Small intestine (tissue), 7 donors: Measurements from ENCODE around the gene BLM. TPM values are rescaled to one million over a fixed set of nuclear protein-coding genes. Genes with fewer than 3 reads are reported as not detected.

ENCODE experiments used
- DNase-seq, 2 donors: peaks; one replicate each; pipeline versions ENCODE4 v3.0.0 to v3.0.0-alpha.2; 2013
- FAIRE-seq: peaks from 2 replicates; lab custom pipeline; 2012; peaks lifted over from hg19 to GRCh38; lab: Jason Lieb, UNC
- H3K27ac ChIP-seq, 3 donors: one replicate each; pipeline ENCODE4 v1.5.1; 2013; ENCODE audit warnings: low read length in 2 of 3, mild to moderate bottlenecking in 2 of 3, control low read depth in 1 of 3, inconsistent platforms in 1 of 3, low read depth in 1 of 3, moderate library complexity in 1 of 3
- H3K27me3 ChIP-seq, 3 donors: one replicate each; pipeline ENCODE4 v1.6.1; 2013; ENCODE audit warnings: low read length in 3 of 3, inconsistent platforms in 1 of 3; ENCODE audit not compliant: control insufficient read depth in 3 of 3, insufficient read depth in 3 of 3
- H3K36me3 ChIP-seq, 3 donors: one replicate each; pipeline ENCODE4 v1.6.1; 2013; ENCODE audit warnings: low read length in 3 of 3, inconsistent platforms in 1 of 3, low read depth in 1 of 3, mild to moderate bottlenecking in 1 of 3, moderate library complexity in 1 of 3; ENCODE audit not compliant: control insufficient read depth in 3 of 3, insufficient read depth in 2 of 3
- H3K4me1 ChIP-seq, 3 donors: one replicate each; pipeline ENCODE4 v1.6.1; 2013; ENCODE audit warnings: low read length in 2 of 3, inconsistent platforms in 1 of 3, low read depth in 1 of 3, mild to moderate bottlenecking in 1 of 3, moderate library complexity in 1 of 3; ENCODE audit not compliant: control insufficient read depth in 3 of 3, insufficient read depth in 2 of 3
- H3K4me3 ChIP-seq, 3 donors: one replicate each; pipeline ENCODE4 v1.5.1; 2013; ENCODE audit warnings: low read length in 3 of 3, control low read depth in 1 of 3, inconsistent platforms in 1 of 3, low read depth in 1 of 3, mild to moderate bottlenecking in 1 of 3, moderate library complexity in 1 of 3
- H3K9me3 ChIP-seq, 2 donors: one replicate each; pipeline ENCODE4 v1.6.1; 2013; ENCODE audit warnings: low read depth in 1 of 2, low read length in 1 of 2; ENCODE audit not compliant: control insufficient read depth in 2 of 2, insufficient read depth in 1 of 2
- WGBS, 3 donors: extraction: QIAGEN DNeasy Blood & Tissue Kit; methylation state at CpG; one replicate each; pipeline ENCODE4 v1.1.7; 2013; 5-methylcytosine and 5-hydroxymethylcytosine counted together
- polyA plus RNA-seq, 4 donors: library from polyadenylated mRNA; stranded (reverse) in 3 of 4; unstranded in 1 of 4; fragments of 200-250 nt in 3 of 4; fragments of 120-200 nt in 1 of 4; gene quantifications; one replicate each; pipeline versions ENCODE4 v1.2.1 to v1.2.3, GENCODE V29; 2013
- donor health status: healthy with polysubstance abuse.
- donor health status: control.
- donor health status: control.
- donor health status: Bipolar disorder and iron deficiency.
- donor health status: healthy.

Gene BLM
- polyA plus RNA-seq, 4 donors = 1.6 to 4.8 (median 3.3) TPM

DNA sequence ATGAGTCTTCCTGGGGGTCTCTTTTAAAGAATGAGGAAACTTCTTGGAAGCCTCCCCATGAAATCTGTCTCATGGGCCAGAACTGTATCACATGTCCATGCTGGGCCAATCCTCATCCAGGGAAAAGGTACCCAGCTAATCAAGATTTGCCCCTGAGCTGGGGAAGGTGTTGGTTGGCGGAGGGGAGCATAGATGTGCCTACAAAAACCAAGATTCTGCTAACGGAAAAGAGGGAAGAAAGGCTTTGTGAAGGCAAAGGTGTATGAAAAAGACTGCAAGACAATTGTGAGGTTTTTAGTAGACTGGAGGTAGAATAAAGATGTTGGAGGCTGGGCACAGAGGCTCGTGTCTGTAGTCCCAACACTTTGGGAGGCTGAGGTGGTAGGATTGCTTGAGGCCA is 18.5 kb upstream of the BLM start:
- FAIRE-seq (no peak), DNase-seq (no peak)
- H3K9me3 ChIP-seq = peaks cover 0 to 9% of the 10 kb centered on the region in 2 donors
- H3K27ac ChIP-seq = no peak overlapping the region
- H3K4me1 ChIP-seq = no peaks in the 10 kb centered on the region
- H3K4me3 ChIP-seq = no peak overlapping the region
- 93 to 100% (median 94%) methylated on average over 3 of the region's 3 CpGs for WGBS, 3 donors
- H3K27me3 ChIP-seq = no peaks in the 10 kb centered on the region
- H3K36me3 ChIP-seq = no peaks in the 10 kb centered on the region

DNA sequence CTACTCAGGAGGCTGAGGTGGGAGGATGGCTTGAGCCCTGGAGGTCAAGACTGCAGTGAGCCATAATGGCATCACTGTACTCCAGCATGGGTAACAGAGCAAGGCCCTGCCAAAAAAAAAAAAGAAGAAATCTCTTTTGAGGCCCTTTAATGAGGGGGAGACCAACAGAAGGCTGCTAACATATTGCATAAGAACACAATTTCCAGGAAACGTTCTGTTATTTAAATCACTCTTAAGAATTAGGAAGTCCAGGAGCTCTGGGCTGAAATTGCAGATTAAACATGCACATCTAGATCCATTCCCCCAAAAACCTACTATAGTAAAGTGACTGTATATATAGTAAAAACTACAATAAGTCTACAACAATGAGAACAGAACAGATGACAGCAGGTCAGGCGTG is 16.1 kb upstream of the BLM start:
- Histone ChIP-seq H3K27ac (no peak overlapping the region), H3K4me1 (no peaks in the 10 kb centered on the region), H3K9me3 (peaks cover 0 to 18% of the 10 kb centered on the region in 2 donors), H3K4me3 (no peak overlapping the region), H3K36me3 (no peaks in the 10 kb centered on the region), H3K27me3 (no peaks in the 10 kb centered on the region)
- 67 to 73% (median 71%) methylated on average over 2 of the region's 2 CpGs for WGBS, 3 donors
- no peak for FAIRE-seq
- DNase-seq = no peak

DNA sequence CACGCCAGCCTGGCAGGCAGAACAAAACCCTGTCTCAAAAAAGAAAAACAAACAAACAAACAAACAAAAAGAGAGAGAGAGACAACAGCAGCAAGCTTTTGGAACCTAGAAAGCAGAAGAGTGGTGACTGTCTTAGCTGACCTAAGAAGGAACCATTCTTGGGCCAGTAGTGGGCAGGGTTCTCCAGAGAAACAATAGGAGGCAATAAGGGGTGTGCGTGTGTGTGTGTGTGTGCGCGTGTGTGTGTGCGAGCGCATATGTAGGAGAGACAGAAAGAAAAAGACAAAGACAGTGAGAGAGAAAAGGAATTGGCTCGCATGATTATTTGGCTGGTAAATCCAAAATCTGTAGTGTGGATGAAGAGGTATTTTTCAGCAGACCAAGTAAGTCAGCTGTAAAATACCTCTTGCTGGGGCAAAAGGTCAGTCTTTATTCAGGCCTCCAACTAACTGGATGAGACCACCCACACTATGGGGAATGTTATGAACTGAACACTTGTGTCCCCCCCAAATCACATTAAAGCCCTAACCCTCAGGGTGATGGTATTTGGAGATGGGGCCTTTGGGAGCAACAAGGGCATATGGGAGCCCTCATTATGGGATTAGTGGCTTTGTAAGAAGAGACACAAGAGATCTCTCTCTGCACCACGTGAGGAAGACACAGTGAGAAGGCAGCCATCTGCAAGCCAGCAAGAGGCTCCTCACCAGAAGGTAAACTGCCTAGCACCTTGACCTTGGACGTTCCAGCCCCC is 15.1 kb upstream of the BLM start:
- WGBS, 3 donors = 85 to 92% (median 88%) methylated on average over 9 of the region's 9 CpGs
- no peak for FAIRE-seq
- DNase-seq = no peak

DNA sequence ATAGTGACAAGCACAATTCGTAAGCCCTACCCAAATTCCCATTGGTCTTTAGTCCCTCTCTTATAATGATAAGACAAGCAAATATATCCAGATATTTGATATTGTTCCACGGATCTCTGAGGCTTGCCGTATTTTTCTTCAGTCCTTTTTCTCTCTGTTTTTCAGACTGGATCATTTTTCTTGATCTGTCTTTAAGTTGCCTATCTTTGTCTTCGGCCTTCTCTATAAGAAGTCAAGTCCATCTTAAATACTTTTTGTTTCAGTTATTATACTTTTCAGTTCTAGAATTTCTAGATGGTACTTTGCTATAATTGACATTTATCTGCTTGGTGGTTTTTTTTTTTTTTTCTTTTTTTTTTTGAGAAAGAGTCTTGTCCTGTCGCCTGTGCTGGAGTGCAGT is 13.7 kb upstream of the BLM start:
- Histone ChIP-seq H3K36me3 (no peaks in the 10 kb centered on the region), H3K27me3 (no peaks in the 10 kb centered on the region), H3K27ac (no peak overlapping the region), H3K4me3 (no peak overlapping the region), H3K9me3 (peaks cover 0 to 18% of the 10 kb centered on the region in 2 donors), H3K4me1 (no peaks in the 10 kb centered on the region)
- no peak for FAIRE-seq
- WGBS, 3 donors = 94 to 98% (median 97%) methylated on average over 5 of the region's 5 CpGs
- no peak for DNase-seq

More for the DNA sequence above, 15.1 kb upstream of the BLM start:
- peaks cover 0 to 18% of the 10 kb centered on the region in 2 donors for H3K9me3 ChIP-seq
- H3K36me3 ChIP-seq = no peaks in the 10 kb centered on the region
- no peaks in the 10 kb centered on the region for H3K27me3 ChIP-seq
- no peaks in the 10 kb centered on the region for H3K4me1 ChIP-seq
- H3K27ac ChIP-seq = no peak overlapping the region
- no peak overlapping the region for H3K4me3 ChIP-seq

DNA sequence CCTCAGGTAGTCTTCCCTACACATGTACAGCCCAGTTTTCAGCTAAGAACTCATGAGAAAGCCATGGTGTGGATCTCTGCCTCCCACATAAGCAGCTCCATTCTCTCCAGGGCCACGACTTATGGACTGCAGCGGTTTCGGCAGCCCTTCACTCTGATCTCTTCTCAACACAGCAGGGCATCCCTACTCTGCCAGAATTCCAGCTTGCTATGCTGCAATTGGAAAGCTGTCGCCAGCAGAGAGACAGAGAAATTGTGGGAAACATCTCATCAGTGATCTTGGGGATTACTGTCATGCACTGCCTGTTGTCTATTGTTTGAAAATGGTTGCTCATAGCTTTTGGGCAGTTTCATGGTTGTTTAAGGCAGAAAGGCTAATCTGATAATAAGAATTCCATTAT is 11.9 kb upstream of the BLM start:
- H3K9me3 ChIP-seq = peaks cover 0 to 18% of the 10 kb centered on the region in 2 donors
- no peak overlapping the region for H3K4me3 ChIP-seq
- DNase-seq (no peak), FAIRE-seq (no peak)
- no peaks in the 10 kb centered on the region for H3K27me3 ChIP-seq
- H3K27ac ChIP-seq = no peak overlapping the region
- 84 to 96% (median 94%) methylated on average over 4 of the region's 4 CpGs for WGBS, 3 donors
- no peaks in the 10 kb centered on the region for H3K36me3 ChIP-seq
- no peaks in the 10 kb centered on the region for H3K4me1 ChIP-seq

DNA sequence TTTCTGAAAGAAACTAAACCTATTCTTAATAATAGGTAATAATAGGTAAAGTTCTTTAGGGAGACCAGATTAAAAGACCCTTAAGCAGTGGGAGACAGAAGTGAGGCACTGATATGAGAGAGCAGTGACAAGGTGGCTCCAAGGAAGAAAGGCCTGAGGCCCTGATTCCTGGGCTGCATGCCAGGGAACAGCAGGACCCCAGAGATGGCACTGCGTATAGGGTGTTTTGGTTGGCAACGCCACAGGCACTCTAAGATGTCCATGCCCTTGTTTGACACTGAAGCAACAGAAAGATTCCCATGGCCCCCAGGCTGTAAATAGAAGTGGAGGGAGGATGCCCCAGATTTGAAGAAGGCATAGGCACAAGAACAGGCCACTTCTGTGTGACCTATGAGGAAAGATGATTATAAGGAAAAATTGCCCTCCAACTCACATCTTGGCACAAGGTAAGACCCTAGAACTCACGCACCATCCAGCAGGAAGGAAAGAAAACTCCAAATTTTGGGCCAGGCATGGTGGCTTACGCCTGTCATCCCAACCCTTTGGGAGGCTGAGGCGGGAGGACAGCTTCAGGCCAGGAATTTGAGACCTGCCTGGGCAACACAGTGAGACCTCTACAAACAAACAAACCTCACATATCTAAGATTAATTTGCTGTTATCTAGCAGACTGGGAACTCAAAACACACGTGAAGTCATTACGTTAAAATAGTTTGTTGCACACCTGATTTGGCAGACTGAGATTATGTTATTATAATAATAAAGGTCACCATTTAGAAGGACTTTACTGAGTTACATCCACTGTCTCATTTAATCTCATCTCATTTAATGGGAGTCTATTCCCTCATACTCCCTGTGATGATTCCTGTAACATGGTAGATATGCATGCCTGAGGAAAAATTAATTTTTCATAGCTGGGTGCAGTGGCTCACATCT is 10.5 kb upstream of the BLM start:
- no peaks in the 10 kb centered on the region for H3K27me3 ChIP-seq
- WGBS, 3 donors = 89 to 91% (median 91%) methylated on average over 7 of the region's 7 CpGs
- peaks cover 0 to 18% of the 10 kb centered on the region in 2 donors for H3K9me3 ChIP-seq
- no peaks in the 10 kb centered on the region for H3K36me3 ChIP-seq
- FAIRE-seq (no peak), DNase-seq (no peak)
- H3K4me3 ChIP-seq = no peak overlapping the region
- H3K4me1 ChIP-seq = no peaks in the 10 kb centered on the region
- H3K27ac ChIP-seq = no peak overlapping the region

DNA sequence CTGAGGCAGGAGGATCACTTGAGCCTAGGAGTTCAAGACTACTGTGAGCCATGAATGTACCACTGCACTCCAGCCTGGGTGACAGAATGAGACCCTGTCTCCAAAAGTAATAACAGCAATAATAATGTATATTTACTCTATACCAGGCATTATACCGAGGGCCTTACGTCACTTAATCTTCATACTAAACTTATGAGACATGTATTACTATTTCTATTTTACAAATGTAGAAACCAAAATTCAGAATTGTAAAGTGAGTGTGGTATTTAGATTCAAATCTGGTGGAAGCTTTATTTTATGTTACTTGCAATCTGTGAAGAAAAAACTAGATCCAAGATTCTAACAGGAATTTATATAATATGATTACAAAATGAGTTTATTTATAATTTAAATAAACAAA is 9.7 kb upstream of the BLM start:
- H3K9me3 ChIP-seq = peaks cover 0 to 18% of the 10 kb centered on the region in 2 donors
- DNase-seq (no peak), FAIRE-seq (no peak)
- no peaks in the 10 kb centered on the region for H3K4me1 ChIP-seq
- WGBS, 3 donors = 87 to 97% (median 91%) methylated on average over 2 of the region's 2 CpGs
- no peak overlapping the region for H3K27ac ChIP-seq
- no peak overlapping the region for H3K4me3 ChIP-seq
- H3K36me3 ChIP-seq = no peaks in the 10 kb centered on the region
- H3K27me3 ChIP-seq = no peaks in the 10 kb centered on the region

DNA sequence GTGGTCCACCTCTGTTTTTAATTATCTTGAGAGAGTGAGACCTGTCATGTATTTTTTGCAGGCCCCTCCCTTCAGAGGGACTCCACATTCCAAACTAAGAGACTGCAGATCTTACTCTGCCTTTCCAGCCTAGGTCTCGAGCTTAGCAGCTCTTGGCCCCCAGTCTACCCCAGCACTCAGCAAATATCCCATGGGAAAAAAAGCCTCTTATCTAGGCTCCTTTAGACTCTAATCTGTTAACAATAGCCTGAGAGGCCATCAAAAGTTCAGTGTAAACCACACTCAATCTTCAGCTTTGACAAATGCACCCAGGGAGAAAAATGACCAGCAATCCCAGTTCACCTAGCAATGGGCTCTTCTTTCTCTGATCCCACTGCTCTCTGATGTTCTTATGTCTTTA is 8.6 kb upstream of the BLM start:
- H3K4me1 ChIP-seq = no peaks in the 10 kb centered on the region
- no peaks in the 10 kb centered on the region for H3K36me3 ChIP-seq
- no peak for DNase-seq
- 78 to 97% (median 83%) methylated on average over 1 of the region's 1 CpG for WGBS, 3 donors
- no peak for FAIRE-seq
- no peak overlapping the region for H3K27ac ChIP-seq
- H3K4me3 ChIP-seq = no peak overlapping the region
- H3K27me3 ChIP-seq = no peaks in the 10 kb centered on the region
- peaks cover 0 to 9% of the 10 kb centered on the region in 2 donors for H3K9me3 ChIP-seq
